ENCODE measurements around the gene TOX2.

GRCh38 chr20:43973231-43973630 lies 58.6 kb downstream of the TOX2 start:
- TF ChIP-seq CTCF (conservative IDR thresholded peaks at IDR 0.05; ENCODE audit: low read length) (no peak), EZH2phosphoT487 (IDR thresholded peaks at IDR 0.05; ENCODE audit: borderline replicate concordance, low read depth, low read length) (no peak)
